MCF 10A (cell line): Measurements from ENCODE around the gene STKLD1. TPM values are rescaled to one million over a fixed set of nuclear protein-coding genes. Genes with fewer than 3 reads are reported as not detected.

Experiments
- BruUV-seq: library from RNA; stranded (reverse); fragments of 400-500 nt; replicated peaks from 2 replicates; lab custom pipeline; 2021; lab: Mats Ljungman, UMichigan
- CTCF ChIA-PET: fragments of 300-600 bp; sonication (Branson Sonifier 250); formaldehyde crosslinking; extraction: SDS; loops from one replicate; lab custom pipeline; 2021; ENCODE audit warnings: antibody characterized with exemption, inconsistent platforms; lab: Yijun Ruan, JAX
- POLR2A ChIA-PET: fragments of 300-600, 350-650 bp; sonication (Branson Sonifier 250); formaldehyde crosslinking; extraction: SDS; loops from one replicate; lab custom pipeline; 2020; ENCODE audit warnings: antibody characterized with exemption, inconsistent platforms; lab: Yijun Ruan, JAX
- DNase-seq: peaks from one replicate; pipeline ENCODE4 v3.0.0-alpha.2; 2018; ENCODE audit not compliant: unreplicated experiment
- H3K27ac Mint-ChIP-seq: one replicate; pipeline ENCODE4 v1.8.0; 2022; ENCODE audit warnings: mild to moderate bottlenecking, low read depth, mixed read lengths; ENCODE audit not compliant: unreplicated experiment
- H3K27me3 Mint-ChIP-seq: one replicate; pipeline ENCODE4 v1.8.0; 2022; ENCODE audit warnings: mixed read lengths; ENCODE audit not compliant: insufficient read depth, unreplicated experiment
- H3K36me3 Mint-ChIP-seq: one replicate; pipeline ENCODE4 v1.8.0; 2022; ENCODE audit warnings: mild to moderate bottlenecking, moderate library complexity, mixed read lengths; ENCODE audit not compliant: insufficient read depth, unreplicated experiment
- H3K4me1 Mint-ChIP-seq: one replicate; pipeline ENCODE4 v1.8.0; 2022; ENCODE audit warnings: mixed read lengths; ENCODE audit not compliant: insufficient read depth, unreplicated experiment
- H3K4me3 Mint-ChIP-seq: one replicate; pipeline ENCODE4 v1.8.0; 2022; ENCODE audit warnings: mild to moderate bottlenecking, moderate library complexity, mixed read lengths; ENCODE audit not compliant: unreplicated experiment
- H3K9me3 Mint-ChIP-seq: one replicate; pipeline ENCODE4 v1.8.0; 2022; ENCODE audit warnings: mixed read lengths; ENCODE audit not compliant: unreplicated experiment
- intact Hi-C: fragments of 100-400 bp; cut with micrococcal nuclease; formaldehyde crosslinking; loops from 2 replicates; pipeline ENCODE4 v1.14.1; 2022
- total RNA-seq: library from RNA; stranded (reverse); gene quantifications from 2 replicates; pipeline ENCODE4 v1.2.3, GENCODE V29; 2022
- TF ChIP-seq, protein P1 (sequence below): fragments of 200-600 bp; IDR thresholded peaks from one replicate; pipeline ENCODE4 v1.8.0; 2022; ENCODE audit warnings: antibody characterized with exemption, mild to moderate bottlenecking; ENCODE audit not compliant: unreplicated experiment

Gene STKLD1
- total RNA-seq, 1 experiment from 2014 or later = 1.3 TPM

DNA sequence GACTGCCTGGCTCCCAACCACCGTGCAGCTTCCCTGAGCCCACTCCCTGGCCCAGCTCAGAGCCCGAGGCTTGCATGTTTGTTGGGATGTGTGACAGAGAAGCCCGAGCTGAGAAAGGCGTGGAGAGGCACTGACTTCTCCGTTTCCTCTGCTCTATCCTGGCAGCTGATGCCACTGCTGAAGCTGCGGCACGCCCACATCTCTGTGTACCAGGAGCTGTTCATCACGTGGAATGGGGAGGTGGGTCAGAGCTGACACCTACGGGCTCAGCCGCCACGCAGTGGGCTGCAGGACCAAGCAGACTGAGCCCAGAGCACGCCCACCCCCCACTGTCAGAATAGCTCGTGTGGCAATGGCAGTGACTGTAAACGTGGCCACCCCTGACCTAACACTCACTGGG is 9.3 kb downstream of the STKLD1 start:
- POLR2A ChIA-PET = no interaction called here
- Mint-ChIP-seq H3K4me3 (no peak overlapping the region), H3K9me3 (no peaks in the 10 kb centered on the region), H3K27ac (no peak overlapping the region), H3K4me1 (no peaks in the 10 kb centered on the region), H3K27me3 (no peaks in the 10 kb centered on the region), H3K36me3 (no peaks in the 10 kb centered on the region)
- intact Hi-C loops = no loop called here
- no peak for DNase-seq
- TF ChIP-seq, protein P1, sequence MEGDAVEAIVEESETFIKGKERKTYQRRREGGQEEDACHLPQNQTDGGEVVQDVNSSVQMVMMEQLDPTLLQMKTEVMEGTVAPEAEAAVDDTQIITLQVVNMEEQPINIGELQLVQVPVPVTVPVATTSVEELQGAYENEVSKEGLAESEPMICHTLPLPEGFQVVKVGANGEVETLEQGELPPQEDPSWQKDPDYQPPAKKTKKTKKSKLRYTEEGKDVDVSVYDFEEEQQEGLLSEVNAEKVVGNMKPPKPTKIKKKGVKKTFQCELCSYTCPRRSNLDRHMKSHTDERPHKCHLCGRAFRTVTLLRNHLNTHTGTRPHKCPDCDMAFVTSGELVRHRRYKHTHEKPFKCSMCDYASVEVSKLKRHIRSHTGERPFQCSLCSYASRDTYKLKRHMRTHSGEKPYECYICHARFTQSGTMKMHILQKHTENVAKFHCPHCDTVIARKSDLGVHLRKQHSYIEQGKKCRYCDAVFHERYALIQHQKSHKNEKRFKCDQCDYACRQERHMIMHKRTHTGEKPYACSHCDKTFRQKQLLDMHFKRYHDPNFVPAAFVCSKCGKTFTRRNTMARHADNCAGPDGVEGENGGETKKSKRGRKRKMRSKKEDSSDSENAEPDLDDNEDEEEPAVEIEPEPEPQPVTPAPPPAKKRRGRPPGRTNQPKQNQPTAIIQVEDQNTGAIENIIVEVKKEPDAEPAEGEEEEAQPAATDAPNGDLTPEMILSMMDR = no peak
- no TSS peak for BruUV-seq
- CTCF ChIA-PET = interaction anchor here (2.1 kb wide), 1 partner anchor 199 kb away, joined by 7 read pairs; no protein-coding TSS in a partner anchor

DNA sequence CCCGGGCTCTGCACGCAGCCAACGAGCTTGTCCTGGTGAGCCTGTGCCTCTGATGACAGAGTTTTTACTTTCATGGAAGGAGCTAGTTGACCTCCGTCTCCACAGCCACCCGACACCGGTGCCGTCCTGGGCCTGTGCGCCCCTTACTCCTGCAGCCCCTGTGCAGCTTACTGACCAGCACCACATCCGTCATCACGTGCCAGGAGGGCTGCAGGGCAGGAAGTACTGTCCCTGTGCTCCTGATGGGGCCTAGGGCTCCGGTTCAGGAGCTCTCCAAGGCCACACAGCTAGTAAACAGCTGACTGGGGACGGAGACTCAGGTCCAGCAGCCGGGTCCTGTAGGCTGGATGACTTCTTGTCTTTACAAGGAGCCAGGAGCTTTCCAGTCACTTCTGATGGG is 10.2 kb downstream of the STKLD1 start:
- H3K4me1 Mint-ChIP-seq = no peaks in the 10 kb centered on the region
- H3K27me3 Mint-ChIP-seq = no peaks in the 10 kb centered on the region
- POLR2A ChIA-PET = interaction anchor here (0.7 kb wide), 1 partner anchor 10 kb away, joined by 3 read pairs; the partner anchor contains the start of gene STKLD1
- H3K9me3 Mint-ChIP-seq = no peaks in the 10 kb centered on the region
- TF ChIP-seq, protein P1 = no peak
- intact Hi-C loops = no loop called here
- no TSS peak for BruUV-seq
- CTCF ChIA-PET = interaction anchor here (0.6 to 2.1 kb wide), 2 partner anchors 200 to 1825 kb away, joined by 3 to 7 read pairs; no protein-coding TSS in a partner anchor
- no peak for DNase-seq
- no peaks in the 10 kb centered on the region for H3K36me3 Mint-ChIP-seq
- H3K4me3 Mint-ChIP-seq = no peak overlapping the region
- H3K27ac Mint-ChIP-seq = no peak overlapping the region

DNA sequence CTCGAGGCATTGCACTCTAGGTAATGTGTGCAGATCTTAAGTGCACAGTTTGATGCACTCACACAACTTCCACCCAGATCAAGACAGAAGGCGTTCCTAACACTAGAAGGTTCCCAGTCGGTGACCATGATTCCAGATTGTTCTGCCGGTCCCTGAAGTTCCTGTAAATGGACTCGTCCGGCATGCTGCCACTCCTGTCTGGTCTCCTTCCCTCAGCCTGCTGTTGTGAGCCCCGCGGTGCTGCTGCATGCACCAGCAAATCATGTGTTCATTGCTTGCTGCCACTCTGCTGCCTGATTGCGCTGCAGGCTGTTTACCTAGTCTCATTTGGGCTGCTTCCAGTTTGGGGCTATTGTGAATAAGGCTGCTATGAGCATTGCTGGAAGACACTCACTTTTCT is 11.5 kb downstream of the STKLD1 start:
- POLR2A ChIA-PET = interaction anchor here (0.8 kb wide), 1 partner anchor 8 kb away, joined by 4 read pairs; no protein-coding TSS in a partner anchor
- intact Hi-C loops = no loop called here
- H3K9me3 Mint-ChIP-seq = no peaks in the 10 kb centered on the region
- no TSS peak for BruUV-seq
- CTCF ChIA-PET = no interaction called here
- no peaks in the 10 kb centered on the region for H3K4me1 Mint-ChIP-seq
- H3K36me3 Mint-ChIP-seq = no peaks in the 10 kb centered on the region
- H3K27me3 Mint-ChIP-seq = no peaks in the 10 kb centered on the region
- DNase-seq = no peak
- TF ChIP-seq, protein P1 = no peak
- H3K27ac Mint-ChIP-seq = no peak overlapping the region
- H3K4me3 Mint-ChIP-seq = no peak overlapping the region

DNA sequence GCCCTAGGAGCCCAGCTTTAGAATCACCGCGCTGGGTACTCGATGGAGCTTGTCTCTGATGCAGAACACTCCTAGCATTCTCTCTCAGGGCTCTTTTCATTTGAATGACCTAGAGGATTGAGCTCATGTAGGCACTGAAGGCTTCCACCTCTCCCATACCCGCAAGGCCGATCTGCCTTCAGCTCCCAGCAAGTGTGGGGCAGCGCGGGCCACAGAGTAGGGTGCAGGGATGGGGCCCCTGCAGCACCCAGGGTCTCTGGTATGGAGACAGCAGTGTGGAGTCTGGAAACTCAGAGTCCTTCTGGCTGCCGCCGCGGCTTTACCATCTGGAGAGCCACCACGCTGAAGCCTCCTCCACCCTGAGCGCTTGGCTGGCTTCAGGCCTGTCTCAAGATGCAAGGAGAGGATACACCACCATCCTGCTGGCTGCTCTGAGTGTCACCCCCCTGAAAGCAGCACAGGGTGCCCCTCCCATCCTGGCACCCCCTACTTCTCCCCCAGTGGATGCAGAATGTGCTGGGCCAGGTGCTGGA is 12.9 kb downstream of the STKLD1 start:
- H3K36me3 Mint-ChIP-seq = no peaks in the 10 kb centered on the region
- POLR2A ChIA-PET = no interaction called here
- CTCF ChIA-PET = interaction anchor here (0.9 to 1.3 kb wide), 3 partner anchors 15 to 203 kb away, joined by 3 read pairs; no protein-coding TSS in a partner anchor

More for the DNA sequence above, 12.9 kb downstream of the STKLD1 start:
- H3K27ac Mint-ChIP-seq = no peak overlapping the region
- H3K4me3 Mint-ChIP-seq = no peak overlapping the region
- TF ChIP-seq, protein P1 = no peak
- no peaks in the 10 kb centered on the region for H3K4me1 Mint-ChIP-seq
- no TSS peak for BruUV-seq
- no peaks in the 10 kb centered on the region for H3K27me3 Mint-ChIP-seq
- no peak for DNase-seq
- intact Hi-C loops = no loop called here
- no peaks in the 10 kb centered on the region for H3K9me3 Mint-ChIP-seq
